ENCODE results near the gene AMBRA1. TPM values are rescaled to one million over a fixed set of nuclear protein-coding genes. Genes with fewer than 3 reads are reported as not detected.

AMBRA1 gene
- total and polyA plus RNA-seq, 2 of the 8 experiments (the other 6 are each of a cell fraction or from before 2014, with no cell fraction given), result 14.2 to 37.4 TPM

DNA sequence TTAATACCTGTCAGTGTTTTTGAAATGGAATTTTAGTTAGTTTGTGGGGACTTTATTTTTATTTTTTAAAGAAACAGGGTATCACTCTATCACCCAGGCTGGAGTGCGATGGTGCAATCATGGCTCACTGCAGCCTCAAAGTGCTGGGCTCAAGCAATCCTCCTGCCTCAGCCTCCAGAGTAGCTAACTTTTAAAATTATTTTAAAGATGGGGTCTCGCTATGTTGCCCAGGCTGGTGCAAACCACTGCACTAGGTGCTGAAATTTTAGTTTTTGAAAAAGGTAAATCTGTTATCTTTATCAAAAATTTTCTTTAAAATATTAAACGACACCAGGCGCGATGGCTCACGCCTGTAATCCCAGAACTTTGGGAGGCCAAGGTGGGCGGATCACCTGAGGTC lies 42.6 kb downstream of the AMBRA1 start:
- no peak overlapping the region for H3K9ac ChIP-seq (replicated peaks in 1 of 4; ENCODE audit: extremely low read depth in 1 of 4, low read depth in 3 of 4, low read length in 3 of 4)
- H3K56ac ChIP-seq (replicated peaks; ENCODE audit: insufficient read length, low read depth, low read length), result no peak overlapping the region
- no peak overlapping the region for H2BK12ac ChIP-seq (ENCODE audit: low read depth, low read length)
- no peak overlapping the region for H4K8ac ChIP-seq (ENCODE audit: extremely low read depth, insufficient read depth, low read length)
- no peak overlapping the region for H3K4ac ChIP-seq (replicated peaks; ENCODE audit: insufficient read length, low read depth, low read length)
- ChIA-PET POLR2A (ENCODE audit: partially characterized antibody) (interaction anchor here (0.6 to 0.8 kb wide), 2 partner anchors 11 to 41 kb away, joined by 3 read pairs; no protein-coding TSS in a partner anchor), CTCF (ENCODE audit: partially characterized antibody) (no interaction called here)
- no peaks in the 10 kb centered on the region for H4K20me1 ChIP-seq (replicated peaks in 1 of 2; ENCODE audit: control insufficient read depth in 1 of 2, insufficient read depth in 2 of 2, low read length in 2 of 2)
- no peak for DNase-seq (ENCODE audit: low read depth in 1 of 2, low spot score in 2 of 2)
- H3K18ac ChIP-seq (ENCODE audit: extremely low read depth, low read length), result no peak overlapping the region
- peaks cover 0 to 6% (median 2%) of the 10 kb centered on the region in 4 experiments; a peak in 4 of 8 replicates for H3K36me3 ChIP-seq (ENCODE audit: control insufficient read depth in 2 of 4, insufficient read depth in 4 of 4, low read length in 3 of 4)
- H3K79me1 ChIP-seq (ENCODE audit: low read depth, low read length), result no peaks in the 10 kb centered on the region; the same call in 1 of the 2 replicates
- no peak overlapping the region for H3K4me3 ChIP-seq (ENCODE audit: extremely low read depth in 1 of 4, insufficient read depth in 2 of 4, low read depth in 3 of 4, low read length in 4 of 4)
- no peak overlapping the region for H2BK20ac ChIP-seq (ENCODE audit: low read length)
- FAIRE-seq, result no peak
- no peak overlapping the region for H2AK5ac ChIP-seq (ENCODE audit: low read depth, low read length)
- H2AFZ ChIP-seq (ENCODE audit: low read length), result no peak overlapping the region
- H4K5ac ChIP-seq (ENCODE audit: insufficient read length, low read depth, low read length), result no peak overlapping the region
- H3K9me3 ChIP-seq (ENCODE audit: insufficient read depth in 2 of 2, low read depth in 1 of 2, low read length in 1 of 2), result no peaks in the 10 kb centered on the region
- 93% methylated on average over 7 of the region's 7 CpGs; no CpG with 5 or more reads in 1 of the 2 experiments for WGBS, 2 experiments (ENCODE audit: extremely low coverage in 1 of 2, insufficient coverage in 1 of 2, insufficient read length in 1 of 2, insufficient replicate concordance in 2 of 2, low coverage in 1 of 2, low lambda C conversion rate in 2 of 2, missing lambda C conversion rate in 1 of 2)
- H3K4me1 ChIP-seq (replicated peaks in 1 of 4; ENCODE audit: control insufficient read depth in 3 of 4, insufficient read depth in 4 of 4, low read length in 3 of 4), result peaks cover 0 to 11% (median 3%) of the 10 kb centered on the region in 4 experiments; a peak in 4 of 7 replicates
- H2BK15ac ChIP-seq (ENCODE audit: low read length), result no peak overlapping the region
- H4K91ac ChIP-seq (replicated peaks; ENCODE audit: insufficient read length, low read length), result no peak overlapping the region
- no peak overlapping the region for H3K23ac ChIP-seq (ENCODE audit: insufficient read length)
- no peak overlapping the region for H2BK5ac ChIP-seq (ENCODE audit: low read depth, low read length)
- no peaks in the 10 kb centered on the region for H3K23me2 ChIP-seq (ENCODE audit: low read depth, low read length)
- no peaks in the 10 kb centered on the region for H3K27me3 ChIP-seq (replicated peaks in 1 of 4; ENCODE audit: control insufficient read depth in 3 of 4, extremely low read depth in 1 of 4, insufficient read depth in 3 of 4, low read length in 3 of 4)
- no peak overlapping the region for H3K4me2 ChIP-seq (ENCODE audit: insufficient read depth in 1 of 2, low read depth in 2 of 2, low read length in 2 of 2)
- H3K27ac ChIP-seq (ENCODE audit: low read depth, low read length), result no peak overlapping the region
- H2BK120ac ChIP-seq (replicated peaks; ENCODE audit: low read depth, low read length), result no peak overlapping the region
- peaks cover 0 to 54% of the 10 kb centered on the region in 2 experiments; a peak in 2 of 4 replicates for H3K79me2 ChIP-seq (ENCODE audit: control insufficient read depth in 1 of 2, insufficient read depth in 2 of 2, low read length in 2 of 2)
- H3K14ac ChIP-seq (ENCODE audit: insufficient read length), result no peak overlapping the region
- TF ChIP-seq HDAC6 (IDR thresholded peaks at IDR 0.05; ENCODE audit: low read depth, low read length) (no peak), SP1 (IDR thresholded peaks at IDR 0.05; ENCODE audit: low read depth, low read length) (no peak), CREB1 (IDR thresholded peaks at IDR 0.05) (no peak), POU5F1 (IDR thresholded peaks at IDR 0.05; ENCODE audit: low read depth, low read length) (no peak), RNF2 (IDR thresholded peaks at IDR 0.05; ENCODE audit: borderline replicate concordance, low read depth, low read length, missing control alignments, poor library complexity, severe bottlenecking) (no peak), RBBP5 (IDR thresholded peaks at IDR 0.05; ENCODE audit: borderline replicate concordance, low read depth, low read length) (no peak), ZNF274 (IDR thresholded peaks at IDR 0.05; ENCODE audit: borderline replicate concordance, extremely low read depth, low read length) (no peak)

Data from H1 (cell line).